Trophoblast cell (in vitro differentiated cells and primary cell): ENCODE data around the gene INS.

ENCODE experiments used
- DNase-seq, 2 donors: peaks; one replicate each; pipeline ENCODE4 v3.0.0-alpha.2; 2016
- H2AFZ ChIP-seq: 2 replicates; pipeline ENCODE4 v1.6.1; 2013; ENCODE audit warnings: low read length, moderate library complexity, mild to moderate bottlenecking; ENCODE audit not compliant: insufficient read depth, poor library complexity
- H2AK5ac ChIP-seq: 2 replicates; pipeline ENCODE4 v1.6.1; 2013; ENCODE audit warnings: mild to moderate bottlenecking, low read length
- H2BK120ac ChIP-seq: 2 replicates; pipeline ENCODE4 v1.6.1; 2013; ENCODE audit warnings: low read length, mild to moderate bottlenecking, moderate library complexity; ENCODE audit not compliant: insufficient read depth, poor library complexity
- H2BK12ac ChIP-seq: 2 replicates; pipeline ENCODE4 v1.6.1; 2013; ENCODE audit warnings: mild to moderate bottlenecking, low read length, moderate library complexity
- H2BK5ac ChIP-seq: 2 replicates; pipeline ENCODE4 v1.6.1; 2013; ENCODE audit warnings: low read length, low read depth, moderate library complexity, mild to moderate bottlenecking; ENCODE audit not compliant: poor library complexity
- H3K14ac ChIP-seq: 2 replicates; pipeline ENCODE4 v1.6.1; 2013; ENCODE audit warnings: mild to moderate bottlenecking, low read length
- H3K18ac ChIP-seq: 2 replicates; pipeline ENCODE4 v1.6.1; 2013; ENCODE audit warnings: mild to moderate bottlenecking, low read length
- H3K23ac ChIP-seq: 2 replicates; pipeline ENCODE4 v1.6.1; 2013; ENCODE audit warnings: low read length
- H3K27ac ChIP-seq: 2 replicates; pipeline ENCODE4 v1.5.1; 2013; ENCODE audit warnings: low read depth, mild to moderate bottlenecking, inconsistent platforms, low read length, moderate library complexity
- H3K27me3 ChIP-seq: 2 replicates; pipeline ENCODE4 v1.6.1; 2013; ENCODE audit warnings: inconsistent platforms, mild to moderate bottlenecking, low read length, moderate library complexity; ENCODE audit not compliant: insufficient read depth
- H3K36me3 ChIP-seq, 2 experiments: 1 replicate in 1 of 2; 2 replicates in 1 of 2; pipeline ENCODE4 v1.6.1; 2013; ENCODE audit warnings: low read length in 2 of 2, mild to moderate bottlenecking in 2 of 2, moderate library complexity in 1 of 2; ENCODE audit not compliant: insufficient read depth in 2 of 2, control insufficient read depth in 1 of 2
- H3K4ac ChIP-seq: 2 replicates; pipeline ENCODE4 v1.6.1; 2013; ENCODE audit warnings: low read depth, mild to moderate bottlenecking, low read length, moderate library complexity
- H3K4me1 ChIP-seq, 2 experiments: 1 replicate in 1 of 2; 2 replicates in 1 of 2; pipeline ENCODE4 v1.6.1; 2013; ENCODE audit warnings: low read length in 2 of 2, mild to moderate bottlenecking in 2 of 2, moderate library complexity in 1 of 2; ENCODE audit not compliant: insufficient read depth in 2 of 2, control insufficient read depth in 1 of 2
- H3K4me2 ChIP-seq: 2 replicates; pipeline ENCODE4 v1.6.1; 2013; ENCODE audit warnings: inconsistent platforms, mild to moderate bottlenecking, low read length, moderate library complexity
- H3K4me3 ChIP-seq: 2 replicates; pipeline ENCODE4 v1.5.1; 2013; ENCODE audit warnings: mild to moderate bottlenecking, low read depth, low read length, inconsistent platforms
- H3K79me1 ChIP-seq: one replicate; pipeline ENCODE4 v1.6.1; 2013; ENCODE audit warnings: low read length
- H3K79me2 ChIP-seq: 2 replicates; pipeline ENCODE4 v1.6.1; 2013; ENCODE audit warnings: low read length, mild to moderate bottlenecking; ENCODE audit not compliant: control insufficient read depth, insufficient read depth, poor library complexity
- H3K9ac ChIP-seq: 2 replicates; pipeline ENCODE4 v1.6.1; 2013; ENCODE audit warnings: mild to moderate bottlenecking, low read length
- H3K9me3 ChIP-seq: 2 replicates; pipeline ENCODE4 v1.6.1; 2013; ENCODE audit warnings: low read depth, mild to moderate bottlenecking, control low read depth, inconsistent platforms, low read length; ENCODE audit not compliant: insufficient read depth
- H4K12ac ChIP-seq: 2 replicates; pipeline ENCODE4 v1.6.1; 2013; ENCODE audit warnings: low read depth, mild to moderate bottlenecking, low read length, moderate library complexity
- H4K8ac ChIP-seq: 2 replicates; pipeline ENCODE4 v1.6.1; 2013; ENCODE audit warnings: low read depth, mild to moderate bottlenecking, low read length, moderate library complexity
- H4K91ac ChIP-seq: one replicate; pipeline ENCODE4 v1.6.1; 2013; ENCODE audit warnings: low read depth, mild to moderate bottlenecking, low read length, moderate library complexity
- WGBS: extraction: QIAGEN DNeasy Blood & Tissue Kit; methylation state at CpG from one replicate; pipeline ENCODE4 v1.1.7; 2013; ENCODE audit warnings: missing lambda C conversion rate; ENCODE audit not compliant: insufficient read length, insufficient coverage; ENCODE audit errors: extremely low coverage; 5-methylcytosine and 5-hydroxymethylcytosine counted together

Gene INS

DNA sequence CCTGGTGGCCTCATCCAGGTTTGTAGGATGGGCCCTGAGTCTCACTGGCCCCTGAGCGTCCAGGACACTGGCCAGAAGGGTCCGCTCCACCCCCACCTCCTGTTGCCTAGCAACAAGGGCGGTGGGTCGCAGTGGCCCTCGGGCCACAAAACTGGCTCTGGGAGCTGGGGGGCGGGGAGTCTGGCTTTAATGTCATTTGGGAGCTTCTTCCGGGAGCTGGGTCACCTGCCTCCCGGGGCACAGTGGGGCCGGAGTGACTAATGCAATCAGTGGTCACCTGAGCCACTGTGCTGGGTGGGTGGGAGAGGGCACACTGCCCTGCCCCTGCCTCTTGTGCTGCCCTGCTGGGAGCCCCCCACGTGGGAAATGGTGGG is 8.0 kb upstream of the INS start:
- Histone ChIP-seq H4K8ac (no peak overlapping the region), H3K14ac (no peak overlapping the region), H2BK5ac (no peak overlapping the region), H2BK120ac (no peak overlapping the region), H3K9ac (no peak overlapping the region), H4K91ac (no peak overlapping the region), H3K27ac (no peak overlapping the region), H3K4me1 (peaks cover 3 to 4% of the 10 kb centered on the region in 2 experiments), H3K27me3 (no peaks in the 10 kb centered on the region), H3K23ac (no peak overlapping the region), H3K79me2 (no peaks in the 10 kb centered on the region), H2AFZ (no peak overlapping the region), H3K36me3 (no peaks in the 10 kb centered on the region), H3K4me3 (no peak overlapping the region), H4K12ac (no peak overlapping the region), H3K9me3 (peaks cover 2% of the 10 kb centered on the region), H3K18ac (no peak overlapping the region), H3K79me1 (no peaks in the 10 kb centered on the region), H3K4ac (no peak overlapping the region), H2BK12ac (no peak overlapping the region), H3K4me2 (no peak overlapping the region), H2AK5ac (no peak overlapping the region)
- WGBS = no CpG with 5 or more reads among the region's 10 CpGs
- DNase-seq = peak in 1 of 2 donors; percentile 61

- no peak overlapping the region for H4K91ac ChIP-seq
- no peak overlapping the region for H3K4me3 ChIP-seq
- H3K23ac ChIP-seq = no peak overlapping the region
- H3K27ac ChIP-seq = no peak overlapping the region
- no peak overlapping the region for H3K4ac ChIP-seq
- no peak overlapping the region for H3K18ac ChIP-seq
- no peaks in the 10 kb centered on the region for H3K36me3 ChIP-seq
- H2BK5ac ChIP-seq = no peak overlapping the region
- H3K79me1 ChIP-seq = no peaks in the 10 kb centered on the region
- H3K4me1 ChIP-seq = peaks cover 3 to 4% of the 10 kb centered on the region in 2 experiments
- no peaks in the 10 kb centered on the region for H3K79me2 ChIP-seq
- H3K27me3 ChIP-seq = no peaks in the 10 kb centered on the region
- H2AK5ac ChIP-seq = no peak overlapping the region
- no peak overlapping the region for H4K12ac ChIP-seq
- no peak overlapping the region for H2BK12ac ChIP-seq
- H3K4me2 ChIP-seq = no peak overlapping the region
- H4K8ac ChIP-seq = no peak overlapping the region
- no peak overlapping the region for H3K14ac ChIP-seq
- H2AFZ ChIP-seq = no peak overlapping the region
- no peak overlapping the region for H3K9ac ChIP-seq
- WGBS = no CpG with 5 or more reads among the region's 33 CpGs
- no peak overlapping the region for H2BK120ac ChIP-seq
- peak; percentile 48 to 75 for DNase-seq
- peaks cover 2% of the 10 kb centered on the region for H3K9me3 ChIP-seq
Observed at GRCh38 chr11:2168286-2169004, 7.4 kb upstream of the INS start.

GRCh38 chr11:2167141-2168045 is 6.4 kb upstream of the INS start:
- Histone ChIP-seq H4K91ac (no peak overlapping the region), H3K4me3 (no peak overlapping the region), H2BK12ac (no peak overlapping the region), H3K36me3 (no peaks in the 10 kb centered on the region), H4K12ac (no peak overlapping the region), H3K27me3 (no peaks in the 10 kb centered on the region), H2AFZ (no peak overlapping the region), H2AK5ac (no peak overlapping the region), H2BK5ac (no peak overlapping the region), H3K9ac (no peak overlapping the region), H3K4me1 (peaks cover 3 to 4% of the 10 kb centered on the region in 2 experiments), H2BK120ac (no peak overlapping the region), H3K4me2 (no peak overlapping the region), H3K27ac (no peak overlapping the region), H3K79me1 (no peaks in the 10 kb centered on the region), H4K8ac (no peak overlapping the region), H3K23ac (no peak overlapping the region), H3K79me2 (no peaks in the 10 kb centered on the region), H3K9me3 (peaks cover 2% of the 10 kb centered on the region), H3K4ac (no peak overlapping the region), H3K18ac (no peak overlapping the region), H3K14ac (no peak overlapping the region)
- DNase-seq = no peak
- no CpG with 5 or more reads among the region's 31 CpGs for WGBS

GRCh38 chr11:2166091-2166851 is 5.3 kb upstream of the INS start:
- Histone ChIP-seq H3K36me3 (no peaks in the 10 kb centered on the region), H2AK5ac (no peak overlapping the region), H3K79me2 (no peaks in the 10 kb centered on the region), H2AFZ (no peak overlapping the region), H4K91ac (no peak overlapping the region), H3K4me3 (no peak overlapping the region), H2BK12ac (no peak overlapping the region), H3K23ac (no peak overlapping the region), H3K4ac (no peak overlapping the region), H3K4me1 (peaks cover 3 to 4% of the 10 kb centered on the region in 2 experiments), H4K12ac (no peak overlapping the region), H4K8ac (no peak overlapping the region), H2BK5ac (no peak overlapping the region), H3K4me2 (no peak overlapping the region), H3K9me3 (peaks cover 2% of the 10 kb centered on the region), H3K27me3 (no peaks in the 10 kb centered on the region), H3K14ac (no peak overlapping the region), H3K27ac (no peak overlapping the region), H3K79me1 (no peaks in the 10 kb centered on the region), H3K18ac (no peak overlapping the region), H3K9ac (no peak overlapping the region), H2BK120ac (no peak overlapping the region)
- DNase-seq = peak in 1 of 2 donors; percentile 68
- WGBS = no CpG with 5 or more reads among the region's 70 CpGs
